ENCODE results near the gene TDRKH. TPM values are rescaled to one million over a fixed set of nuclear protein-coding genes. Genes with fewer than 3 reads are reported as not detected.

The TDRKH gene
- total RNA-seq, 3 donors from 2014 or later, result 5.8 to 11.4 (median 7.4) TPM

- no peak for ATAC-seq
- no peak overlapping the region for H3K4me3 ChIP-seq
- H3K9me3 ChIP-seq, result no peaks in the 10 kb centered on the region
- H3K4me1 ChIP-seq (ENCODE audit: low read depth), result no peaks in the 10 kb centered on the region
- TF ChIP-seq, protein P1, sequence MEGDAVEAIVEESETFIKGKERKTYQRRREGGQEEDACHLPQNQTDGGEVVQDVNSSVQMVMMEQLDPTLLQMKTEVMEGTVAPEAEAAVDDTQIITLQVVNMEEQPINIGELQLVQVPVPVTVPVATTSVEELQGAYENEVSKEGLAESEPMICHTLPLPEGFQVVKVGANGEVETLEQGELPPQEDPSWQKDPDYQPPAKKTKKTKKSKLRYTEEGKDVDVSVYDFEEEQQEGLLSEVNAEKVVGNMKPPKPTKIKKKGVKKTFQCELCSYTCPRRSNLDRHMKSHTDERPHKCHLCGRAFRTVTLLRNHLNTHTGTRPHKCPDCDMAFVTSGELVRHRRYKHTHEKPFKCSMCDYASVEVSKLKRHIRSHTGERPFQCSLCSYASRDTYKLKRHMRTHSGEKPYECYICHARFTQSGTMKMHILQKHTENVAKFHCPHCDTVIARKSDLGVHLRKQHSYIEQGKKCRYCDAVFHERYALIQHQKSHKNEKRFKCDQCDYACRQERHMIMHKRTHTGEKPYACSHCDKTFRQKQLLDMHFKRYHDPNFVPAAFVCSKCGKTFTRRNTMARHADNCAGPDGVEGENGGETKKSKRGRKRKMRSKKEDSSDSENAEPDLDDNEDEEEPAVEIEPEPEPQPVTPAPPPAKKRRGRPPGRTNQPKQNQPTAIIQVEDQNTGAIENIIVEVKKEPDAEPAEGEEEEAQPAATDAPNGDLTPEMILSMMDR (IDR thresholded peaks at IDR 0.05), result no peak
- DNase-seq, result no peak
- intact Hi-C loops (cut with DNase I, micrococcal nuclease), result no loop called here
- no peaks in the 10 kb centered on the region for H3K36me3 ChIP-seq (ENCODE audit: low read depth)
These were observed 26.4 kb upstream of the TDRKH start for GRCh38 chr1:151816548-151817352.

GRCh38 chr1:151815716-151816327, 25.5 kb upstream of the TDRKH start:
- H3K36me3 ChIP-seq (ENCODE audit: low read depth), result no peaks in the 10 kb centered on the region
- DNase-seq (peak in 2 of 3 donors; percentile 61 to 77), ATAC-seq (peak; percentile 58)
- no peak overlapping the region for H3K4me3 ChIP-seq
- TF ChIP-seq, protein P1 (IDR thresholded peaks at IDR 0.05), result no peak
- intact Hi-C loops (cut with DNase I, micrococcal nuclease), result no loop called here
- no peaks in the 10 kb centered on the region for H3K9me3 ChIP-seq
- H3K4me1 ChIP-seq (ENCODE audit: low read depth), result no peaks in the 10 kb centered on the region

- TF ChIP-seq, protein P1 (IDR thresholded peaks at IDR 0.05), result no peak
- Histone ChIP-seq H3K4me3 (no peak overlapping the region), H3K36me3 (ENCODE audit: low read depth) (no peaks in the 10 kb centered on the region), H3K4me1 (ENCODE audit: low read depth) (no peaks in the 10 kb centered on the region), H3K9me3 (no peaks in the 10 kb centered on the region)
- intact Hi-C loops (cut with DNase I, micrococcal nuclease), result no loop called here
- DNase-seq (no peak), ATAC-seq (no peak)
These were observed 24.8 kb upstream of the TDRKH start for GRCh38 chr1:151814971-151815545.

DNA sequence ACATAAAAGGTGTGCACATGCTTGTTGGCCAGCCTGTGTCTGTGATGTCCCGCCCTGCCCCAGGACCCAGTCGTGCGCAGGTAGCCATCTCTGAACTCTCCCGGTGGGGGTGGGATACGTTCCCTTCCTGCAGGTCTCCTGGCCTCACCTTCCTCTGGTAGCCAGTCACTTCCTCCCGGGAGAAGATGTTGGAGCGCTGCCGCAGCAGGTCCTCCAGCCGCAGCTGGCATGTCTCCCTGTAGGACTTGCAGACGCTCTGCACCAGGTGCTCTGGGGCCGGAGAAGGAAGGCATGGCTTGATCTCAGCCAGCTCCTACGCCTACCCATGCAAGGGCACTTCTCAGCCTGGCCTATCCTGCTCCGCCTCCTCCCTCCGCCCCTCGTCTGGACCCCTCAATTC, 24.1 kb upstream of the TDRKH start:
- Histone ChIP-seq H3K4me1 (ENCODE audit: low read depth) (no peaks in the 10 kb centered on the region), H3K9me3 (no peaks in the 10 kb centered on the region), H3K4me3 (no peak overlapping the region), H3K36me3 (ENCODE audit: low read depth) (no peaks in the 10 kb centered on the region)
- intact Hi-C loops (cut with DNase I, micrococcal nuclease), result no loop called here
- TF ChIP-seq, protein P1 (IDR thresholded peaks at IDR 0.05), result no peak
- DNase-seq (no peak), ATAC-seq (no peak)

DNA sequence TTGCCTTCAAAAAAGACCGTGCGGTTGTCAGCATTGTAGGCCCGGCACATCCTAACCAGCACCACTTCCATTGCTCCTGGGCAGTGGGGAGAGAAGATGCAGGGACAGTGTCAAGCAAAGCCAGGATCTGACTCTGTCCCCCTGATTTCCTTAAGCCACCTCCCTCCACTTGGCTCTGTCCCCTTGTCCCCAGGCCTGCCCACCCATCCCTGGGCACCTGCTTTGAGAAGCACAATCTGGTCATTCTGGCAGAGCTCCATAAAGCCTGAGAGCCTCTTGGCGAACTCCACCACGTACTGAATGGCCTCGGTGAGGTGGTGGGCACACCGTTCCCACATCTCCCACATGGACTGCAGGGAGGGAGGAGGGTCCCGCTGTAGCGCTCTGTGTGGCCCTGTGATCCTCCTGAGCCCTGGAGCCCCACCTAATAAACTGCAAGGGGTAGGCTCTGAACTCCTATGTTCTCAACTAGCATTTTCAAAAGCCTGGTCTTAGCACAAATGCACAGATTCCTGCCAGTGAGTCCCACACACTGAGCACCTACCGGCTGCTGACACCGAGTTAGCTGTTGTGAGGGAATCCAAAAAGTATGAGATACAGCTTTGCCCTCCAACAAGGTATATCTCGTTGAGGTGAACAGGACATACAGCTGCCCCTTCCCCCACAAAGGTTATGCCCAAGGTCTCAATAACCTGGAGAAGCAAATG, 23.1 kb upstream of the TDRKH start:
- H3K36me3 ChIP-seq (ENCODE audit: low read depth), result no peaks in the 10 kb centered on the region
- no peak for DNase-seq
- H3K4me1 ChIP-seq (ENCODE audit: low read depth), result no peaks in the 10 kb centered on the region
- no peak for ATAC-seq
- intact Hi-C loops (cut with DNase I, micrococcal nuclease), result no loop called here
- no peaks in the 10 kb centered on the region for H3K9me3 ChIP-seq
- TF ChIP-seq, protein P1 (IDR thresholded peaks at IDR 0.05), result no peak
- H3K4me3 ChIP-seq, result no peak overlapping the region

All from mucosa of descending colon (tissue), 3 donors.